HTR-8/SVneo (cell line): ENCODE results near the gene SMIM3.

Source experiments
- DNase-seq: peaks from one replicate; pipeline ENCODE4 v3.0.0; 2011; ENCODE audit warnings: low spot score, mixed read lengths; ENCODE audit not compliant: insufficient read length
- FAIRE-seq: peaks from 2 replicates; lab custom pipeline; 2011; peaks lifted over from hg19 to GRCh38; lab: Jason Lieb, UNC

SMIM3 gene

GRCh38 chr5:150764530-150764929 lies 14.0 kb upstream of the SMIM3 start:
- no peak for FAIRE-seq

DNA sequence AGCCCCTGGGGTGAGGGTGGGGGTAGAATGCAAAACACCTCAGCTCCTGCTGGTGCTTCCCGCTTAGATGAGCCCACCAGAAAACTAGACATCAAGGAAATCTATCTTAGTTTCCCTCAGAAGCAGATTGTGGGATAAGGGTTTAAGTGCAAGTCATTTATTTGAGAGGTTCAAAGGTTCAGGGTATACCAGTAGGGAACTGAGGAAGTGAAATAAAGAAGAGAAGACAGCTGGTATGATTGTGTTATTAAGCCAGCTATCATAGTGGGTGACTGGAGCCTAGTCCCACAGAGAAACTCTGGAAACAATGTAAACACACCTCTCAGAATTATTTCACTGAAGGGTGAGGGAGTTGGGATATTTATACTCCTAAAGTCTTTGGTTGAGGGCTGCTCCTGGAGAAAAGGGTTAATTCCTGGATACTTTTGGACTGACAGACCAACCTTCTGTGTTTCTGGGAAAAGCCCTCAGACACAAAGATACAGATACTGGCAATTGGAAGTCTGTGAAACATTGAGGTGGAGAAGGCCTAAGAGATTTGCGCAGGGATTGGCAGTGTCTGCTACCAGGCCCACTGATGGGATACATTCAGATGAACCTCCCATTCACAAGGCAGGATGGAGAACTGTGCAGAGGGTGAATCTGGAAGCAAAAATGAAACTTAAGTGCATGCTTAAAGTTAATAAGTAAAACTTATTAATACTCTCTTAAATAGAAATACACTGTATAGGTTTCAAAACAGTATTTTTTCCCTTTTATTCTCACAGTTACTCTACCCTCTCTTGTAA lies 13.4 kb upstream of the SMIM3 start:
- FAIRE-seq (no peak), DNase-seq (no peak)

More at GRCh38 chr5:150764530-150764929, 14.0 kb upstream of the SMIM3 start:
- DNase-seq, result no peak

DNA sequence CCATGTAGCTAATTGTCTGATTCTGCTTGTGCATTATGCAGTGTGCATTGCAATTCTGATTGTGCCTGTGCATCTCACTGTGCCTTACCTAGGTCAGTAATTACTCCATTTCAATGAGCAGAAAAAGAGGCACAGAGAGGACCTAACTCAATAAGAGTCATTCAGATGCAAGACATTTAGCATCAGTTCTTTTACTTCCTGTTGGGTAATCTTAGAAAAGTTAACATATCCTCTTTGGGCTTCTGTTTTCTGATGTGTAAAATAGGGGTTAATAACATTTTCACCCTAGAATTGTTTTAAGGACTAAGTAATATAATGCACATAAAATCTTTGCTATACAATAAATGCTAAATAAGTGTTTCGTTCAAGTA lies 12.8 kb upstream of the SMIM3 start:
- FAIRE-seq (no peak), DNase-seq (no peak)

DNA sequence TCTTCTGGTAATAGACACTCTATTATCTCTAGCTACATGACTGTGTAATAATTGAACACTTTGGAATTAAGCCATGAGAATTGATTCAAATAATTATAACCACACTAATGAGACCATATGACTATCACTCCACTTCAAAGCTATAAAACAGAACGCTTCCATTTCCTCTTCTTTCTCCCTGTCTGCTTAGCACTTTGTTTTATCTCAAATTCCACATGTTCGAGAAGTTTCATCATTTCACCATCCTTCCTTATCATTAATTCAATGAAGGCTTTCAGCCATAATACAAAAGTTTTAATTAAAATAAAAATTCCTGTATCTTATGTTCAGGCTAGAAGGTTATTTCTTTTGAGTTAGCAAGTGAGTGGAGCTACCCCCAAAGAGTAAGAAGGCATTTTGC lies 12.3 kb upstream of the SMIM3 start:
- no peak for FAIRE-seq
- no peak for DNase-seq

DNA sequence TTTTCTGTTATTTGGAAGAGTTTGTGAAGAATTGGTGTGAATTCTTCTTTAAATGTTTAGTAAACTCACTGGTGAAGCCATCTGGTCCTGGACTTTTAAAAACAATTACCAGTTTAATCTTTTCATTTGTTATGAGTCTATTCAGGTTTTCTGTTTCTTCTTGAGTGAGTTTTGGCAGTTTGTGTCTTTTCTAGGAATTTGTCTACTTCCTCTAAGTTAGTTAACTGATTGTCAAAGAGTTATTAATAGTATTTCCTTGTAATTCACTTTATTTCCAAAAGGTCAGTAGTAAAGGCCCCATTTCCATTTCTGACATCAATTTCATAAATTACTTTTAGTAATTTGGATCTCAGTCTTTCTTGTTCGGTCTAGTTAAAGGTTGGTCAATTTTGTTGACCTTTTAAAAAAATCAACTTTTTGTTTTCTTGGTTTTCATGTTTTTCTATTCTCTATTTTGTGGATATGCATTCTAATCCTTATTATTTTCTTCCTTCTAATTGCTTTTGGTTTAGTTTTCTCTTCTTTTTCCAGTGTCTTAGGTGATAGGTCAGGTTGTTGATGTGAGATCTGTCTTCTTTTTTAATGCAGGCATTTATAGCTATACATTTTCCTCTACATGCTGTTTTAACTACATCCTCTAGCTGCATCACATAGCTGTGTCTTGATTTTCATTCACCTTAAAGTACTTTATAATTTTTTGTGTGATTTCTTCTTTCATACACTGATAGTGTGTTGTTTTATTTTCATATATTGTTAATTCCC lies 7.3 kb upstream of the SMIM3 start:
- DNase-seq, result no peak
- FAIRE-seq, result no peak

DNA sequence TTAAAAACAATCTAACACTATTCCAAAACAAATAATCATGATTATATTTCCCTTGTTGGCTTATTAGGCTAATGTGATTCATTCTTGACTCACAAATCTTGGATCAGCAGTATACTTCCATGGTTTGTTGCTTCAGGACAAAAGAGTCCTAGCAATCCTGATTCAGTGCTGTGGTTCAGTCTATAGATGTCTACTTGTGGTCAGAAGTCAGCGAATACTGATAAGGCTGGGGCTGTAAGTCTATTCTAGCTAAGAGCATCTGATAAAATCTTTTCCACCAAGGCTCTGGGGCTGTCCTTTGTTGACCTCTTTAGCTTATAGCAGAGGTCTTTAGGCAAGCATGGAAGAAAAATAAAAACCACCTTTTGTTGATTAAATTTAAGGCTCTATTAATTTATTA lies 4.4 kb upstream of the SMIM3 start:
- no peak for FAIRE-seq
- DNase-seq, result no peak

DNA sequence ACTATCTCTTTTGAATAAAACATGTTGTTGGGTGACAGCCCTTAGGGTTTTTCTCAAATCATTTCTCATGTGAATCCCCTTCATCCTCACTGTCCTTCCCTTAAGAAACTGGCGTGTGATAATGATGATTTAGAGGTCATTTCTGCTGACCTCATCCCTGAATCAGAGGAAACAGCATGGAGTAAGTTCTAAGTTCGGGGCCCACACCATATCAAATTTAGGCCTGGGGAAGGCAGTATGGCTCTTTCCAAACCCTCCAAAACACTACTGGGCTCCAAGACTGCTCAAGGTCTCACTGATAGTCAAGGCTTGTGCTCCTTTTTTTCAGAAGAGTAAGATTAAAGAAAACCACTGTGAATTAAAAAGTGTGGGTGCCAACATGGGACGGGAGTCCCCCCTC lies 872 bp upstream of the SMIM3 start:
- FAIRE-seq (no peak), DNase-seq (no peak)

GRCh38 chr5:150778088-150778516 lies 455 bp upstream of the SMIM3 start:
- no peak for FAIRE-seq
- no peak for DNase-seq

- FAIRE-seq, result no peak
Measured at GRCh38 chr5:150779397-150780186, 1.0 kb downstream of the SMIM3 start.

GRCh38 chr5:150780187-150780692 lies 1.7 kb downstream of the SMIM3 start:
- FAIRE-seq, result no peak
- DNase-seq, result no peak

More at GRCh38 chr5:150779397-150780186, 1.0 kb downstream of the SMIM3 start:
- DNase-seq, result no peak

DNA sequence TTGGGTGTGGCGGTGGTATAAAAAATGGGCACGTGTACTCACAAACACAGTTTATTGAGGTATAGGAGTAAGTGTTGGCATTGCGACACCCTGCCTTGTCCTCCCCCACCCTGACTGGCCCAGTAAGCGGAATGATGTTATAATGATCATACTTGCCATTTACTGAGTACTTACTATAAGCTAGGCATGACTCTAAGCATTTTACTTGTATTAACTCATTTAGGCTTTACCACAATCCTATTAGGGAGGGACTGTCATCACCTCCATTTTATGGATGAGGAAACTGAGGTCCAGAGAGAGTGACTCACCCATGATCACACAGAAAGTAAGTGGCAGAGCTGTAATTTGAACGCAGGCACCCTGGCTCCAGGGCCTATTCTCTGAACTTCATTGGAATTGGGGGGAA lies 2.3 kb downstream of the SMIM3 start:
- DNase-seq (no peak), FAIRE-seq (no peak)

DNA sequence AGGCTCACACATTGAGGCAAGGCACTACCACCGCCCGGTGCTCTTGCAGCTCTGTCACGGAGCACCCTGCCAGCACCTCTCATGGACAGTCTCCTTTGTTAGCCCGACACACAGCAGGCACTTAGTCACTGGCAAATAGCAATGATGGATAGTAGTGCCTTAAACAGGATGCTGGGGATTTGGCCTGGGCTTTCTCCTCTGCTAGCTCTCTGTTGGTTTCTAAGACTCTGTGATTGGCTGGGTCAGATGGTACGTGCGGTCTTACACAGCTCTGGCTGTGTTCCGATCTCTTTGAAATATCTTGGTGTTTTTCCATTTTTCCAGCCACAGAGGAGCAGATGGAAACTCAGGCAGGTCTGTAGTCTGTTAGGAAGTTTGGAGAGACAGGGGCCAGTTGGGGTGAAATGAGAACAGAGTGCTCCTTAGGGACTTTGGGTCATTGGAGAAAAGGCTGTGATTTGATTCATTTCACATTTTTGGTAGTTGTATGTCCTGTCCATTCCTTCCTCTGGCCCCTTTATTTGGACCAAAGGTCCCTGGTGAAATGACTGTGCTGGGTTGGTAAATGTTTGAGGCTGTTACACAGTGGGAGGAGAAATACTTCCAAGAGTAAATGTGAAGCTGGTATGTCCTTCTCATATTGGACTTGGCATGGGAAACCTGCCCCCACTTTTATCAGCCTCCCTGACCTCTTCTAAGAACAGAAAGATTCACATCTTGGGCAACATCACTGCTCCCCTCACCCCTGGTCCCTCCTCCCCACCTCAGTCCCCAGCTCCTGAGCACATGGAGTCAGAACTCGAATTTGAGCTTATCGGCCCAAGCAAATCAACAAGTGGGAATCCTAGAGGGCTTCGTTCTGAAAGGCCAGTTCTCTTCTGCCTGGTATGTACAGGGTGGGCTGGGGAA lies 3.4 kb downstream of the SMIM3 start:
- DNase-seq, result no peak
- FAIRE-seq, result no peak

DNA sequence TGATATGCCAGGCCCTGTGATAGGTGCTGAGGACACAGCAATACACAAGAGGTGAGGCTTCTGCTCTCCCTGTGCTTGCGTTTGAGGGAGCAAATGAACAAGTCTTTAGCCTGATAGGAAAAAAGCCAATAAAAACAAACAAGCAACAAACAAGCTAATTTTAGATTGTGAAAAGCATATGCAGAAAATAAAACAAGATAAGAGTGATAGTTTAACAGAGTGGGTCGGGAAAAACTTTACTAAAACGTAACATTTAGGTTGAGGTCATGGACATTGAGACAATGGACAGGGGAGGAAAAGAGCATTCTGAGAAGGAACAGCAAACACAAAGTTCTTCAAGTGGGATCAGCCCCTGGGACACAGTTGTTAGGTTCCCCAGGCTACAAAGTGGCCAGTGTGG lies 4.3 kb downstream of the SMIM3 start:
- DNase-seq (no peak), FAIRE-seq (no peak)

- FAIRE-seq (no peak), DNase-seq (no peak)
Measured at GRCh38 chr5:150783422-150783928, 4.9 kb downstream of the SMIM3 start.

DNA sequence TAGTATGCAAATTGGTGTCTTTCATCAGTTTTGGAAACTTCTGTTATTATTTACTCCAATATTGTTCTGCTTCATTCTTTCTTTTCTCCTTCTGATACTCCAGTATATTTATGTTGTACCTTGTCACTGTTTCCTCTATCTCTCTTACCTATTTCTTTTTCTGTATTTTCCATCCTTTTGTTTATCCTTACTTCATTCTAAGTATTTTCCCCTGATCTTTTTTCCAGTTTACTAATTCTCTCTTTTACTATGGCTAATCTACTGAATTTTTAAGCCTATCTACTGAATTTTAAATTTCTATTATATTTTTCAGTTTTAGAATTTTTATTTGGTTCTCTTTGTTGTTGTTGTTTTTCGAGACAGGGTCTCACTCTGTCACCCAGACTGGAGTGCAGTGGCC lies 7.4 kb downstream of the SMIM3 start:
- FAIRE-seq, result no peak
- no peak for DNase-seq

DNA sequence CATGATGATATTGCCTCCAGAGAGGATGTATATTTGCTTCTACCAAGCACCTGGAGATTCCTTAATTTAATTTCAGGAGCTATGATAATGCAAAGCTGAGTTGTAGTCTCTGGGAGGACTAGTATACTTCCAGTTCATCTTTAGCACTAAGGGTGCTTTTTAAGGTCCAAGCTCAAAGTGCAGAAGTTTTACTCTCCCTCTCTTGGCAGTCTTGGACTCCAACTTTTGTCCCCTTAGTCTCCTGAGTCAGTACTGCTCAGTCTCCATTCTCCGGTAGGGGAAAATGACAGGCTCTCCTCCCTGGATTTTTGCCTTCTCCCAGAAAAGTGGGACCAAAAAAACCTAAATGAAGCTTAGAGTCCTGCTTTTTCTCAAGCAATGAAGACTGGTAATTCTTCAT lies 8.3 kb downstream of the SMIM3 start:
- no peak for FAIRE-seq
- no peak for DNase-seq

GRCh38 chr5:150787656-150788055 lies 9.1 kb downstream of the SMIM3 start:
- DNase-seq, result no peak
- FAIRE-seq, result no peak

DNA sequence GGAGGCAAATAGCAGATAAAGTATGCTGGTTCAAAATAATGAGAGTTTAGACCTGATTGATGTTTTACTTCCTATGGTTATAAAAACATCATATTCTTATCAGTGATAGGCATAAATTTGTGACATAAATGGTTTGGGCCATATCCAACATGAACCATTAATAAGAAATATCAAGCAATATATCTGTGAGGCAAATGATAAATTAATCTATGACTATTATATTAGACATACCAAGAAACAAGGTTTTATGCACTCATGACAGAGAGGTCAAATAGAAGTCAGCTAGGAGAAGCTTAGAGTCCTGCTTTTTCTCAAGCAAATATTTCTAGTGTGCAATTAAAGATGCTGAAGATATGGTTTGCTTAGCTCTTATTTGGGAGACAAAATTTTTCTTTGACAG lies 10.4 kb downstream of the SMIM3 start:
- no peak for DNase-seq
- FAIRE-seq, result no peak

- DNase-seq (no peak), FAIRE-seq (no peak)
Measured at GRCh38 chr5:150789450-150789849, 10.9 kb downstream of the SMIM3 start.
